ENCODE measurements around the gene MRFAP1L1.
"Not testable (repeated sequence)": the region's sequence is repeated elsewhere in the genome, so short reads cannot be mapped to it uniquely, and the experiment has no call there.

Gene MRFAP1L1

GRCh38 chr4:6709230-6710114, at the start of gene MRFAP1L1:
MRFAP1L1 (minus strand) TSS chr4:6709865; CDS start chr4:6709629, 236 bp downstream.
- peak; percentile 95 for DNase-seq

- DNase-seq: no peak
Measured at GRCh38 chr4:6758728-6759127, 49.1 kb upstream of the MRFAP1L1 start.

GRCh38 chr4:6756345-6756744, 46.7 kb upstream of the MRFAP1L1 start:
- not testable (repeated sequence) for DNase-seq

- DNase-seq: no peak
Measured at GRCh38 chr4:6755088-6755753, 45.6 kb upstream of the MRFAP1L1 start.

GRCh38 chr4:6754481-6755087, 44.9 kb upstream of the MRFAP1L1 start:
- no peak for DNase-seq

- no peak for DNase-seq
Measured at GRCh38 chr4:6753891-6754290, 44.2 kb upstream of the MRFAP1L1 start.

GRCh38 chr4:6753103-6753560, 43.5 kb upstream of the MRFAP1L1 start:
- DNase-seq: no peak

GRCh38 chr4:6752486-6752829, 42.8 kb upstream of the MRFAP1L1 start:
- no peak for DNase-seq

- no peak for DNase-seq
Measured at GRCh38 chr4:6751611-6752485, 42.2 kb upstream of the MRFAP1L1 start.

- DNase-seq: no peak
Measured at GRCh38 chr4:6750286-6751221, 40.9 kb upstream of the MRFAP1L1 start.

- DNase-seq: no peak
Measured at GRCh38 chr4:6749340-6750171, 39.9 kb upstream of the MRFAP1L1 start.

GRCh38 chr4:6748286-6748685, 38.6 kb upstream of the MRFAP1L1 start:
- no peak for DNase-seq

- no peak for DNase-seq
Measured at GRCh38 chr4:6747294-6748051, 37.8 kb upstream of the MRFAP1L1 start.

- DNase-seq: no peak
Measured at GRCh38 chr4:6746721-6747293, 37.1 kb upstream of the MRFAP1L1 start.

- no peak for DNase-seq
Measured at GRCh38 chr4:6742989-6743388, 33.3 kb upstream of the MRFAP1L1 start.

- no peak for DNase-seq
Measured at GRCh38 chr4:6742507-6742906, 32.8 kb upstream of the MRFAP1L1 start.

GRCh38 chr4:6740347-6740746, 30.7 kb upstream of the MRFAP1L1 start:
- no peak for DNase-seq

GRCh38 chr4:6739920-6740319, 30.3 kb upstream of the MRFAP1L1 start:
- DNase-seq: no peak

GRCh38 chr4:6734165-6734786, 24.6 kb upstream of the MRFAP1L1 start:
- DNase-seq: no peak

Data from CD4-positive, alpha-beta T cell treated with Interferon gamma for 1 hour (primary cell).